Effector CD4-positive, alpha-beta T cell (primary cell): ENCODE data around the gene ACTR1A.
"Not testable (repeated sequence)": the region's sequence is repeated elsewhere in the genome, so short reads cannot be mapped to it uniquely, and the experiment has no call there.

Source experiments
- DNase-seq: peaks from one replicate; pipeline ENCODE4 v3.0.0-alpha.2; 2020
- total RNA-seq: gene quantifications from one replicate; lab custom pipeline; 2026; lab: John Stamatoyannopoulos, UW

The ACTR1A gene
- 86.3 reads per million, percentile 80 among the genes with 10 or more reads in this experiment for total RNA-seq

- peak; percentile 96 for DNase-seq
These were observed at the start of gene ACTR1A for GRCh38 chr10:102502337-102503151. ACTR1A (minus strand) TSS chr10:102502712; CDS start chr10:102502647, 65 bp downstream.

- DNase-seq: no peak
These were observed 48.2 kb upstream of the ACTR1A start for GRCh38 chr10:102550636-102551210.

DNA sequence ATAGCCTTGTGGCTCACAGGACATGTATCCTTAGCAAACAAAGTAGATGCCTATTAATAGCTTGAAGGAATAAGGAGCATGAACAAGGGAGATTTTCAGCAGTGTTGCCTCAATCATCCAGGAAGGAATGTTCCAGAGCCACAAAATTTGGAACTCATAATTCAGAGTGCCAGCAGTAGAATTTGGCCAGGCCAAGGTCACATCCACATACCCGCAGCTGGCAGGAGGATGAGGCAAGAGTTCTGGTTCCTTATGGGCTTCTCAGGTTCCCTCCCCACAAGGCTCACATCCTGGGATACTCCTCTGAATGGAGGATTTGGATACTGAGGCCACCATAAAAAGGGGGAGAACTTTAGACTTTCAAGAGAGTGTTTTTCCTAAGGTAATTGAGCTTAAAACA, 47.0 kb upstream of the ACTR1A start:
- DNase-seq: no peak

- DNase-seq: no peak
These were observed 44.3 kb upstream of the ACTR1A start for GRCh38 chr10:102546606-102547320.

GRCh38 chr10:102545997-102546396, 43.5 kb upstream of the ACTR1A start:
- no peak for DNase-seq

DNA sequence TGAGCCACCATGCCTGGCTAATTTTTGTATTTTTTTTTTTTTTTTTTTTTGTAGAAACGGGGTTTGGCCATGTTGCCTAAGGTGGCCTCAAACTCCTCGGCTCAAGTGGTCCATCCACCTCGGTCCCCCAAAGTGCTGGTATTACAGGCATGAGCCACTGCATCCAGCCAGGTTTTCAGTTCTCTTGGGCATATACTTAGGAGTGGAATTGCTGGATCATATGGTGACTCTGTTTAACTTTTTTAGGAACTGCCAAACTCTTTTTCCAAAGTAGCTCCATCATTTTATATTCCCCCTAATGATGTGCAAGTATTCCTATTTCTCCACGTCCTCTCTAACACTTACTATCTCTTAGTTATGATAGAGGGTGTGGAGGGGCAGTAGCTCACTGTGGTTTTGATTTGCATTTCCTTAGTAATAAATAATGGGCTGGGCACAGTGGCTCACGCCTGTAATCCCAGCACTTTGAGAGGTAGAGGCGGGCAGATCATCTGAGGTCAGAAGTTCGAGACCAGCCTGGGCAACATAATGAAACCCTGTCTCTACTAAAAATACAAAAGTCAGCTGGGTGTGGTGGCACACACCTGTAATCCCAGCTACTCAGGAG, 42.9 kb upstream of the ACTR1A start:
- DNase-seq: no peak

- no peak for DNase-seq
These were observed 40.4 kb upstream of the ACTR1A start for GRCh38 chr10:102542800-102543418.

GRCh38 chr10:102540023-102540422, 37.5 kb upstream of the ACTR1A start:
- no peak for DNase-seq

- no peak for DNase-seq
These were observed 36.3 kb upstream of the ACTR1A start for GRCh38 chr10:102538811-102539210.

DNA sequence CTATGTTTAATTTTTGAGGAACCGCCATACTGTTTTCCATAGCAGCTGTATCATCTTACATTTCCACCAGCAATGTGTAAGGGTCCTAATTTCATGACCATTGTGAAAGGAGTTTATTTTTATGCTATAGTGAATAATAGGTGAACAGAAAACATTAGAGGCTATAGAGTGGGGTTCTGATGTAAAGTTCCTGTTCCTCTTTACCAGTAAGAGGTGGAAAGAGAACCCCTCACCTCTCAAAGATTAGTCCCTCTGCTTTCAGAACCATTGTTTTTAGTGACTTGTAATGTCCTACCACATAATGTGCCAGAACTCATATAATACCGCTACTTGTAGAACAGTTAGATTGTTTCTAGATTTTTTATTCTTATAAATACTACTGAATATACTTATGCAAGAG, 35.4 kb upstream of the ACTR1A start:
- DNase-seq: no peak

DNA sequence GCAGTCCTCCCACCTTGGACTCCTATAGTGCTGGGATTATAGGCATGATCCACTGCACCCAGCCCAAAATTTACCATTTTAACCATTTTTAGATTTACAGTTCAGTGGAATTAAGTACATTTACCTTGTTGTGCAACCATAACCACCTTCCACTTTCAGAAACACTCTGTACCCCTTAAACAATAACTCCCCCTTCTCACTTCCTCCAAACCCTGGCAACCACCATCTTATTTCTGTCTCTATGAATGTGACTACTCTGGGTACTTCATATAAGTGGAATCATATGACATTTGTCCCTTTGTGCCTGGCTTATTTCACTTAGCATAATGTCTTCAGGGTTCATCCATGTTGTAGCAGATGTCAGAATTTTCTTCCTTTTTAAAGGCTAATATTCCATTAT, 34.9 kb upstream of the ACTR1A start:
- DNase-seq: no peak

DNA sequence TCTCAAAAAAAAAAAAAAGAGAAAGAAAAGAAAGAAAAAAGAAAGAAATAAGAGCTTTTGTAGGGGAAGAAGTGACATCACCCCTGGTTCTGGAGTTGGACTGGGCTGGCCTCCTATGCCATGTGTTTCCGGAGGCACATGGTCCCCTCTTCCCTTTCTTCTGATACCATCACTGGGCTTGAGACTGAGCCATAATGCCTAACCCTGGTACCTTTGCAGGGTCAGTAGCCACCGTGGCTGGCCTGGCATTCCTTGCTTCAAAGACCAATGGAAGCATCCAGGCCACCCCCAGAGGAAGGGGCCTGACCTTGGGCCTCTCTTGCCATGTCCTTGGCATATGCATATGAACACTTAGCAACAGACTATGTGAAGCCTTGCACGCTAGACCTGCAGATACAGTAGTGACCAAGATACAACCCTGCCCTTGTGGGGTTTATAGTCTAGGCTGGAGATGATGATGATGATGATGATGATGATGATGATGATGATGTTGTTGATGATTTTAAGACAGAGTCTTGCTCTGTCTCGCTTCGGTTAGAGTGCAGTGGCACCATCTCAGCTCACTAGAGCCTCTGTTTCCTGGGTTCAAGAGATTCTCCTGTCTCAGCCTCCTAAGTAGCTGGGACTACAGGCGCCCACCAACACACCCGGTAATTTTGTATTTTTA, 33.1 kb upstream of the ACTR1A start:
- DNase-seq: no peak

- DNase-seq: not testable (repeated sequence)
These were observed 32.5 kb upstream of the ACTR1A start for GRCh38 chr10:102534966-102535365.

DNA sequence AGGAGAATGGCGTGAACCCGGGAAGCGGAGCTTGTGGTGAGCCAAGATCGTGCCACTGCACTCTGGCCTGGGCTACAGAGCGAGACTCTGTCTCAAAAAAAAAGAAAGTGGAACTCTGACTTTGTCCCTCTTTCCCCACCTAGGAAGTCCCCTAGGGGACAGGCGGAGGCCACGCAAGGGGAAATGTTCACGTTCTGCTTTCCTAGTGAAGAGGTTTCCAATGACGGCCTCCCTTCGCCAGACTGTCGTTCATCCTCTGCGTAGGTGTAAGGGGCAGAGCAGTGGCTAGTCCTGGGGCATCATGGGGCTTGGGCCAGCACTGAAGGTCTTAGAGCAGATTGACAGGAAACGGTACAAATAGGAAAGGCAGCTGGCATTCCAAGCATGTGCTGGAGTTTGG, 31.8 kb upstream of the ACTR1A start:
- DNase-seq: no peak

DNA sequence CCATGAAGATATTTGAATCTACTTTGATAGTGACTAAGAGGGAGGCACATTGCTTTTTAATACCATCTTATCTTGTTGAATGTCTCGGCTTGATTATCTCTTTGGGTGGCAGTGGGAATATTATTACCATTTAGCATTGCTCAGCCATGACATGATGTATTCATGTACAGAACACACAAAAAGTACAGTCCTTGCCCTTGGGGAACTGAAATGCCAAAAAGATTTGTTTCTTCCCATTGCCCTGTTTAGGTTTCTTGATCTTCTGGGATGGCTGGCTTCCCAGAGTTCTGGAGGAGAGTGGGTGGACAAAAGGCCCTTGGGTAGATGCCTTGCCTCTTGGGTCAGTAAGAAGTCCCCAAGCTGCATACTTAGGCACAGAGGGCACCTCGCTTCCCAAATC, 25.0 kb upstream of the ACTR1A start:
- no peak for DNase-seq

DNA sequence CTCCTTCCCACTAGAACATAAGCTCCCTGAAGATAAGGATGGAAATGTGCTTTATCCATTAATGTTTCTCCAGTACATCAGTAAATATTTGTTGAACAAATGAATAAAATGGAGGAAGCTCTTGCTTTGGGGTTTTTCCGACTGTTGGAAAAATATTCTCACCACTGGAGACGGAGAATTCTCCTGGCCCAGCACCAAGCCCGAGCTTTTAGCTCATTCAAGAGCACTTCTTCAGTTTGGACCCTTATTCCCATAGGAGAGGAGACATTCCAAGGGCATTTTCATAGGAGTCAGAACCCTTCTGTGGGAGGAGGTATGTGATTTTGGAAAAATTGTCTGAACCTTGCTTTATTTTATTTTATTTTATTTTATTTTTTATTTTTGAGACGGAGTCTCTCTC, 22.2 kb upstream of the ACTR1A start:
- DNase-seq: no peak

- DNase-seq: no peak
These were observed 20.9 kb upstream of the ACTR1A start for GRCh38 chr10:102523250-102524029.

DNA sequence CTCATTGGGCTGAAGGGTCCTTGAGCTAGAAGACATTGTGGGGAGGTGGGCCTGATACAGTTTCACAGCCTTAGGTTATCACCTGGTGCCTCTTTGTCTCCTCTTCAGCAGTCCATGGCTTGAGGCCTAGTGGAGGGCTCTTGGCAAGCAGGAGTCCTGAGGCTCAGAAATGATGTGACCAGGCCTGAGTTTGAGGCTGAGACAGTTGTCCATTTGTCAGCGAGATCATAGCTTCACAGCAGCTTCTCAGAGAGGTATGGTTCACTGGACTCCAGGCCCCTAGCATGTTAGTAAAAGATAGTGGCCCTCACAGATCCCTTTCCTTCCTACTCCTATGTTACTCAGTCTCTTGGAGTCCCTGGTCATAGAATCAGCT, 20.4 kb upstream of the ACTR1A start:
- no peak for DNase-seq

DNA sequence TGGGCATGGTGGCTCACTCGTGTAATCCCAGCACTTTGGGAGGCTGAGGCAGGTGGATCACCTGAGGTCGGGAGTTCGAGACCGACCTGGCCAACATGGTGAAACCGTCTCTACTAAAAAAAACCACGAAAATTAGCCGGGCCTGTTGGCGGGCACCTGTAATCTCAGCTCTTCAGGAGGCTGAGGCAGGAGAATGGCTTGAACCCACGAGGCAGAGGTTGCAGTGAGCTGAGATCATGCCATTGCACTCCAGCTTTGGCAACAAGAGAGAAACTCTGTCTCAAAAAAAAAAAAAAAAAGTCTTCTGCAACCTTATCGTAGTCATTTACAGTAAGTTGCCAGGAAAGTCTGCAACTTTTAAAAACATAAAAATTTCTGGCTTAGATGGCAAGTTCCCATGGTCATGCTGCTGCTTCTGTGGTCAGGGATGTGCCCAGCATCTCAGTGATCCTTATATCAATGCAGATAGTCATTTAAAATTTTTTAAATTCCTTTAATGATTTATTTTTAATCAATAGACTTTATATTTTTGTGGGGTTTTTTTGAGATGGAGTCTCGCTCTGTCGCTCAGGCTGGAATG, 16.8 kb upstream of the ACTR1A start:
- no peak for DNase-seq

- DNase-seq: no peak
These were observed 15.0 kb upstream of the ACTR1A start for GRCh38 chr10:102517553-102517952.

- DNase-seq: no peak
These were observed 13.2 kb upstream of the ACTR1A start for GRCh38 chr10:102515724-102516123.
